H9 (cell line): ENCODE data around the gene JMJD1C. TPM values are rescaled to one million over a fixed set of nuclear protein-coding genes. Genes with fewer than 3 reads are reported as not detected.

Experiments
- DNase-seq: peaks from one replicate; pipeline ENCODE4 v3.0.0-alpha.2; 2017
- H2AFZ ChIP-seq: one replicate; pipeline ENCODE4 v1.6.1; 2013; ENCODE audit warnings: mild to moderate bottlenecking, low read length, control low read depth, moderate library complexity
- H2AK5ac ChIP-seq: 2 replicates; pipeline ENCODE4 v1.6.1; 2013; ENCODE audit warnings: low read length, control low read depth, mixed read lengths; ENCODE audit not compliant: insufficient read length
- H2BK120ac ChIP-seq: one replicate; pipeline ENCODE4 v1.6.1; 2013; ENCODE audit warnings: low read depth, mild to moderate bottlenecking, low read length, control low read depth, inconsistent platforms; ENCODE audit not compliant: poor library complexity, severe bottlenecking
- H2BK12ac ChIP-seq: 2 replicates; pipeline ENCODE4 v1.6.1; 2013; ENCODE audit warnings: low read length, control low read depth, mixed read lengths, low read depth; ENCODE audit not compliant: insufficient read length
- H2BK15ac ChIP-seq: 2 replicates; pipeline ENCODE4 v1.6.1; 2013; ENCODE audit warnings: low read depth, low read length, control low read depth
- H2BK20ac ChIP-seq: one replicate; pipeline ENCODE4 v1.6.1; 2013; ENCODE audit warnings: low read depth, mild to moderate bottlenecking, low read length, control low read depth, inconsistent platforms; ENCODE audit not compliant: poor library complexity, severe bottlenecking
- H2BK5ac ChIP-seq: 2 replicates; pipeline ENCODE4 v1.6.1; 2013; ENCODE audit warnings: low read length, control low read depth, mixed read lengths; ENCODE audit not compliant: insufficient read length
- H3K14ac ChIP-seq: 2 replicates; pipeline ENCODE4 v1.6.1; 2013; ENCODE audit warnings: low read length, control low read depth; ENCODE audit not compliant: insufficient read depth
- H3K18ac ChIP-seq: 2 replicates; pipeline ENCODE4 v1.6.1; 2013; ENCODE audit warnings: low read depth, mild to moderate bottlenecking, mixed read lengths, low read length, control low read depth; ENCODE audit not compliant: insufficient read length
- H3K23ac ChIP-seq: 2 replicates; pipeline ENCODE4 v1.6.1; 2013; ENCODE audit warnings: low read length, control low read depth, mixed read lengths, low read depth; ENCODE audit not compliant: insufficient read length
- H3K23me2 ChIP-seq: 2 replicates; pipeline ENCODE4 v1.6.1; 2013; ENCODE audit warnings: low read depth, mild to moderate bottlenecking, mixed read lengths, low read length, control low read depth; ENCODE audit not compliant: insufficient read length, poor library complexity, severe bottlenecking
- H3K27ac ChIP-seq: 2 replicates; pipeline ENCODE4 v1.5.1; 2013; ENCODE audit warnings: low read length, control low read depth, mixed read lengths, low read depth; ENCODE audit not compliant: insufficient read length
- H3K27me3 ChIP-seq: 2 replicates; pipeline ENCODE4 v1.6.1; 2013; ENCODE audit warnings: low read length, control low read depth, inconsistent platforms; ENCODE audit not compliant: insufficient read depth
- H3K4ac ChIP-seq: 2 replicates; pipeline ENCODE4 v1.6.1; 2013; ENCODE audit warnings: low read depth, mild to moderate bottlenecking, control low read depth, inconsistent platforms, low read length, moderate library complexity
- H3K4me1 ChIP-seq: 2 replicates; pipeline ENCODE4 v1.6.1; 2013; ENCODE audit warnings: low read length, control low read depth, inconsistent platforms; ENCODE audit not compliant: insufficient read depth
- H3K4me2 ChIP-seq: 2 replicates; pipeline ENCODE4 v1.6.1; 2013; ENCODE audit warnings: low read length, control low read depth, mixed read lengths; ENCODE audit not compliant: insufficient read length, insufficient read depth
- H3K56ac ChIP-seq: 2 replicates; pipeline ENCODE4 v1.6.1; 2013; ENCODE audit warnings: low read depth, mild to moderate bottlenecking, mixed read lengths, low read length, control low read depth; ENCODE audit not compliant: insufficient read length
- H3K79me1 ChIP-seq: 2 replicates; pipeline ENCODE4 v1.6.1; 2013; ENCODE audit warnings: low read depth, mild to moderate bottlenecking, moderate library complexity, low read length, control low read depth, inconsistent platforms; ENCODE audit not compliant: insufficient read depth, poor library complexity, severe bottlenecking
- H3K79me2 ChIP-seq: 2 replicates; pipeline ENCODE4 v1.6.1; 2013; ENCODE audit warnings: low read length, control low read depth, inconsistent platforms; ENCODE audit not compliant: insufficient read depth
- H3K9ac ChIP-seq: 2 replicates; pipeline ENCODE4 v1.6.1; 2013; ENCODE audit warnings: low read length, control low read depth, mixed read lengths; ENCODE audit not compliant: insufficient read length; ENCODE audit errors: extremely low read depth
- H3K9me3 ChIP-seq: one replicate; pipeline ENCODE4 v1.6.1; 2013; ENCODE audit warnings: low read depth, low read length, inconsistent platforms; ENCODE audit not compliant: control insufficient read depth
- H3T11ph ChIP-seq: one replicate; pipeline ENCODE4 v1.6.1; 2013; ENCODE audit warnings: mild to moderate bottlenecking, low read length, control low read depth, inconsistent platforms
- H4K20me1 ChIP-seq: one replicate; pipeline ENCODE4 v1.6.1; 2013; ENCODE audit not compliant: control insufficient read depth, insufficient read length, insufficient read depth
- H4K5ac ChIP-seq: 2 replicates; pipeline ENCODE4 v1.6.1; 2013; ENCODE audit warnings: low read depth, mild to moderate bottlenecking, mixed read lengths, low read length, control low read depth; ENCODE audit not compliant: insufficient read length
- H4K8ac ChIP-seq: replicated peaks from 2 replicates; pipeline ENCODE4 v1.6.1; 2013; ENCODE audit warnings: low read length, control low read depth, mixed read lengths, low read depth; ENCODE audit not compliant: insufficient read length
- H4K91ac ChIP-seq: 2 replicates; pipeline ENCODE4 v1.6.1; 2013; ENCODE audit warnings: low read depth, mild to moderate bottlenecking, moderate library complexity, mixed read lengths, low read length, control low read depth; ENCODE audit not compliant: insufficient read length
- H3K27ac Mint-ChIP-seq, 3 experiments: 2 replicates in 2 of 3; 3 replicates in 1 of 3; pipeline ENCODE4 v1.8.0; 2020 to 2021; ENCODE audit warnings: mixed read lengths in 3 of 3, mild to moderate bottlenecking in 1 of 3, moderate library complexity in 1 of 3
- H3K27me3 Mint-ChIP-seq: 2 replicates; pipeline ENCODE4 v1.8.0; 2021; ENCODE audit warnings: low read depth, mild to moderate bottlenecking, moderate library complexity, mixed read lengths
- H3K36me3 Mint-ChIP-seq, 3 experiments: 2 replicates in 2 of 3; 3 replicates in 1 of 3; pipeline ENCODE4 v1.8.0; 2020 to 2021; ENCODE audit warnings: low read depth in 3 of 3, mixed read lengths in 3 of 3; ENCODE audit not compliant: insufficient read depth in 1 of 3
- H3K4me1 Mint-ChIP-seq, 2 experiments: 2 replicates each; pipeline ENCODE4 v1.8.0; 2020; ENCODE audit warnings: mixed read lengths in 2 of 2
- H3K4me3 Mint-ChIP-seq, 2 experiments: 2 replicates in 1 of 2; 3 replicates in 1 of 2; pipeline ENCODE4 v1.8.0; 2020 to 2021; ENCODE audit warnings: mild to moderate bottlenecking in 2 of 2, mixed read lengths in 2 of 2, moderate library complexity in 1 of 2
- H3K9me3 Mint-ChIP-seq, 2 experiments: 2 replicates in 1 of 2; 3 replicates in 1 of 2; pipeline ENCODE4 v1.8.0; 2020; ENCODE audit warnings: mild to moderate bottlenecking in 2 of 2, mixed read lengths in 2 of 2, moderate library complexity in 1 of 2
- CTCF ChIP-seq: fragments of 200-600 bp; sonication (generic); conservative IDR thresholded peaks from 3 replicates; pipeline ENCODE4 v1.8.0; 2021; ENCODE audit warnings: antibody characterized with exemption, mild to moderate bottlenecking
- WGBS: extraction: QIAGEN DNeasy Blood & Tissue Kit; methylation state at CpG from one replicate; pipeline ENCODE4 v1.1.7; 2013; ENCODE audit warnings: missing lambda C conversion rate, low lambda C conversion rate, mixed read lengths; ENCODE audit not compliant: insufficient read length; ENCODE audit errors: extremely low coverage; 5-methylcytosine and 5-hydroxymethylcytosine counted together
- total RNA-seq: library from RNA; stranded (reverse); gene quantifications from 2 replicates; pipeline ENCODE4 v1.2.1, GENCODE V29; 2021

The JMJD1C gene
- total RNA-seq, 1 experiment from 2014 or later, result 200 TPM

- Histone ChIP-seq H3K23me2 (no peaks in the 10 kb centered on the region), H3K27me3 (no peaks in the 10 kb centered on the region), H3K9me3 (no peaks in the 10 kb centered on the region), H2BK120ac (no peak overlapping the region), H3K79me2 (no peaks in the 10 kb centered on the region), H3K23ac (no peak overlapping the region), H3T11ph (no peak overlapping the region), H3K4me2 (no peak overlapping the region), H3K4ac (no peak overlapping the region), H3K9ac (no peak overlapping the region), H3K27ac (no peak overlapping the region), H3K79me1 (no peaks in the 10 kb centered on the region), H3K4me1 (no peaks in the 10 kb centered on the region), H4K91ac (no peak overlapping the region), H2BK15ac (no peak overlapping the region), H4K8ac (no peak overlapping the region), H3K18ac (no peak overlapping the region), H2BK20ac (no peak overlapping the region), H3K56ac (no peak overlapping the region), H2AK5ac (no peak overlapping the region), H4K20me1 (no peaks in the 10 kb centered on the region), H4K5ac (no peak overlapping the region), H2BK5ac (no peak overlapping the region), H2BK12ac (no peak overlapping the region), H3K14ac (no peak overlapping the region), H2AFZ (no peak overlapping the region)
- Mint-ChIP-seq H3K27me3 (no peaks in the 10 kb centered on the region), H3K27ac (peak overlapping the region in 1 of 3 experiments; percentile 95; a peak in 1 of 7 replicates), H3K36me3 (peaks cover 34 to 90% (median 74%) of the 10 kb centered on the region in 3 experiments; a peak in 6 of 7 replicates), H3K9me3 (no peaks in the 10 kb centered on the region), H3K4me1 (no peaks in the 10 kb centered on the region; a peak in 1 of 4 replicates), H3K4me3 (no peak overlapping the region)
- no CpG with 5 or more reads among the region's 2 CpGs for WGBS
- no peak for DNase-seq
- TF ChIP-seq CTCF, result no peak
Observed at GRCh38 chr10:63169624-63170023, 296.2 kb downstream of the JMJD1C start.
